Urinary bladder (tissue), 4 donors: Measurements from ENCODE around the gene KIFC3. TPM values are rescaled to one million over a fixed set of nuclear protein-coding genes. Genes with fewer than 3 reads are reported as not detected.
"Not testable (repeated sequence)": the region's sequence is repeated elsewhere in the genome, so short reads cannot be mapped to it uniquely, and the experiment has no call there.

Source experiments
- DNase-seq: peaks from one replicate; pipeline ENCODE4 v3.0.0-alpha.2; 2015; ENCODE audit errors: extremely low spot score
- H3K27ac ChIP-seq: one replicate; pipeline ENCODE4 v1.5.1; 2013; ENCODE audit warnings: low read depth, mild to moderate bottlenecking, moderate library complexity
- H3K36me3 ChIP-seq: one replicate; pipeline ENCODE4 v1.6.1; 2013; ENCODE audit warnings: mild to moderate bottlenecking, moderate library complexity; ENCODE audit not compliant: insufficient read depth
- H3K4me1 ChIP-seq: one replicate; pipeline ENCODE4 v1.6.1; 2013; ENCODE audit warnings: mild to moderate bottlenecking, moderate library complexity; ENCODE audit not compliant: insufficient read depth
- H3K4me3 ChIP-seq: one replicate; pipeline ENCODE4 v1.5.1; 2013; ENCODE audit warnings: low read depth, low read length
- WGBS: extraction: QIAGEN DNeasy Blood & Tissue Kit; methylation state at CpG from one replicate; pipeline ENCODE4 v1.1.7; 2013; 5-methylcytosine and 5-hydroxymethylcytosine counted together
- polyA plus RNA-seq: library from polyadenylated mRNA; stranded (reverse); fragments of 200-250 nt; gene quantifications from one replicate; pipeline ENCODE4 v1.2.3, GENCODE V29; 2013
- total RNA-seq: library from RNA; depleted of rRNA; stranded (reverse); fragments of >200 nt; gene quantifications from one replicate; pipeline ENCODE4 v1.2.3, GENCODE V29; 2014
- donor health status: healthy with polysubstance abuse.
- donor health status: healthy.

KIFC3 gene, protein sequence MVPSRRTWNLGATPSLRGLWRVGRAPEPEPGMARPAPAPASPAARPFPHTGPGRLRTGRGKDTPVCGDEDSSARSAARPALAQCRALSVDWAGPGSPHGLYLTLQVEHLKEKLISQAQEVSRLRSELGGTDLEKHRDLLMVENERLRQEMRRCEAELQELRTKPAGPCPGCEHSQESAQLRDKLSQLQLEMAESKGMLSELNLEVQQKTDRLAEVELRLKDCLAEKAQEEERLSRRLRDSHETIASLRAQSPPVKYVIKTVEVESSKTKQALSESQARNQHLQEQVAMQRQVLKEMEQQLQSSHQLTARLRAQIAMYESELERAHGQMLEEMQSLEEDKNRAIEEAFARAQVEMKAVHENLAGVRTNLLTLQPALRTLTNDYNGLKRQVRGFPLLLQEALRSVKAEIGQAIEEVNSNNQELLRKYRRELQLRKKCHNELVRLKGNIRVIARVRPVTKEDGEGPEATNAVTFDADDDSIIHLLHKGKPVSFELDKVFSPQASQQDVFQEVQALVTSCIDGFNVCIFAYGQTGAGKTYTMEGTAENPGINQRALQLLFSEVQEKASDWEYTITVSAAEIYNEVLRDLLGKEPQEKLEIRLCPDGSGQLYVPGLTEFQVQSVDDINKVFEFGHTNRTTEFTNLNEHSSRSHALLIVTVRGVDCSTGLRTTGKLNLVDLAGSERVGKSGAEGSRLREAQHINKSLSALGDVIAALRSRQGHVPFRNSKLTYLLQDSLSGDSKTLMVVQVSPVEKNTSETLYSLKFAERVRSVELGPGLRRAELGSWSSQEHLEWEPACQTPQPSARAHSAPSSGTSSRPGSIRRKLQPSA
- total RNA-seq (22.7 TPM), polyA plus RNA-seq (23.7 TPM)

DNA sequence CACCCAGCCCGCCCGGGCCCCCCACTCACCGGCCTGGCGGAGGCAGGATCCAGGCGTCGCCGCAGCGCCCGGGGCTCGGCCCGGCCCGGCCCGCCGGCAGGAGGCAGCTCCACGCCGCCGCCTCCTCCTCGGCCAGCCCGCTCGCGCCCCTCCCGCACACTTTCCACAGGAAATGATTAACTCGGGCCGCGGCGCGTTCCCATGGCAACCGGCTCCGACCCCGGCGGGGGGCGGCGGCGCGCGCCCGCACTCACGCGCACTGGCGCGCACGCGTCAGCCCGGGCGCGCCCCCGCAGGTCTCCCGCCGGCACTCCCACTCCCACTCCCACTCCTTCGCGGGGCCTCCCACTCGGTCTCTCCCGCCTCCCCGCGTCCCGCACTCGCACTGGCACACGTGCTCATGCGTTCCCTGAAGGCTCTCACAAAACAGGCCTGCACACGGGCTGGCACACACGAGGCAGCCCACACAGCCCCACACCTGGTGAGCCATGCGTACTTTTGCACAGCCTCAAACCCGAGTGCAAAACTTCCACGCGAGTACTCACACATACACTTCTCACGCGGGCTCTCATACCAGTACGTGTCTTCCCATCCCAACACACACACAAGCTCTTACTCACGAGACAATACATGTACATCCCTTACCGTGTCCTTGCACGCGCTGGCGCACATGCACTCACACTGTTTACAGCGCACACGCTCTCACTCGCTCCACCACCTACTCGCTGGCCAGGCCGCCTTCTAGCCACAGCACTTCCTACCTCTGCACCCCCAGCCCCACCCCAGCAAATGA lies at the start of gene KIFC3:
Gene KIFC3, minus strand, starts transcription at position 151 of the 793 bp plus-strand sequence. CDS start 4,248 bp downstream, outside the sequence.
- peak; percentile 33 for DNase-seq
- Histone ChIP-seq H3K4me1 (no peaks in the 10 kb centered on the region), H3K4me3 (peak within 1 kb of the TSS; percentile 64), H3K36me3 (no peaks in the 10 kb centered on the region), H3K27ac (peak within 1 kb of the TSS; percentile 66)
- 3% methylated on average over 78 of the region's 78 CpGs for WGBS

DNA sequence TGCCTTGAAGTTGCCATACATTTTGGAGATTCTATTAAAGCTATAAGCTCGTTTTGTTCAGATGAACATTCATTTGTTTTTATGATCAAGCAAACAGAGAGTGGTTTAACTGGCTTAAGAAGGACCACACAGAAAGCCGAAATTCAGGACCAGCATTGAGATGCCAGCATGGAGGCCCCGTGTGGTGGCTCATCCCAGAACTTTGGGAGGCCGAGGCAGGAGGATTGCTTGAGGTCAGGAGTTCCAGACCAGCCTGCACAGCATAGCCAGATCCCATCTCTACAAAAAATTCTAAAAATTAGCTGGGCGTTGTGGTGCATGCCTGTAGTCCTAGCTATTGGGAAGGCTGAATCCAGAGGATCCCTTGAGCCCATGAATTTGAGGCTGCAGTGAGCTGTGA lies 45.9 kb upstream of the KIFC3 start:
- 86% methylated on average over 5 of the region's 5 CpGs for WGBS
- Histone ChIP-seq H3K27ac (no peak overlapping the region), H3K4me1 (no peaks in the 10 kb centered on the region), H3K36me3 (no peaks in the 10 kb centered on the region), H3K4me3 (no peak overlapping the region)
- no peak for DNase-seq

GRCh38 chr16:57846931-57847330 lies 44.6 kb upstream of the KIFC3 start:
- not testable (repeated sequence) for H3K4me3 ChIP-seq, H3K27ac ChIP-seq, H3K4me1 ChIP-seq, H3K36me3 ChIP-seq, DNase-seq
- WGBS = 76% methylated on average over 6 of the region's 6 CpGs

GRCh38 chr16:57846078-57846697 lies 43.9 kb upstream of the KIFC3 start:
- DNase-seq = no peak
- H3K4me3 ChIP-seq = no peak overlapping the region
- H3K36me3 ChIP-seq = no peaks in the 10 kb centered on the region
- H3K27ac ChIP-seq = no peak overlapping the region
- no peaks in the 10 kb centered on the region for H3K4me1 ChIP-seq
- WGBS = 60% methylated on average over 9 of the region's 9 CpGs

GRCh38 chr16:57845115-57845514 lies 42.8 kb upstream of the KIFC3 start:
- Histone ChIP-seq H3K4me3 (no peak overlapping the region), H3K36me3 (no peaks in the 10 kb centered on the region), H3K4me1 (no peaks in the 10 kb centered on the region), H3K27ac (no peak overlapping the region)
- 82% methylated on average over 8 of the region's 8 CpGs for WGBS
- no peak for DNase-seq

DNA sequence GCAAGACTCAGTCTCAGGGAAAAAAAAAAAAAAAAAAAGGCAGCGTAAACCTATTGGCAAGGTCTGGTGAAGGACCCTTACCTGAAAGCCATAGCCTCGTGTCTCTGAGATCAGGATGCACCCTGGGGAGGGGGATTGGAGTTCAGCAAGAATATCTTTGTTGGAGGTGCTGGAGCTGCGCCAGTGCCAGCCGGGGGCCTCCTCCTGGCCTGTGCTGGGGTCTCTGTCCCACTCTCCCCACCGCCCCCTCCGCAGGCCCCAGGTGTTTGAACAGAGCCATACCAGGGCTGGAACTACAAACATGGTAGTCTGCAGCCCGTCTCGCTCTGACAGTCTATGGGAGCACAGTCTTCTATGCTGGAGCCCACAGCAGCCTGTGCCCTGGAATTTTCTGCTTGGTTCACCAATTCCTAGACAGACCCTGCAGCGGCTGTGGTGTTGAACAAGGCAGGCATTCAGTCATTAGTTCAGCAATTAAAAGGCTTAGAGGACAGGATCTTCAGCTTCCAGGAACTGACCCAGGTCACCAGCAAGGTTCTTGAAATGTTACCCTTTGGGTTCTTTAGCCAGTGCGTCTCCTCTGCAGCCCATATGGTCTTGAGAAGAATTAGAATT lies 42.2 kb upstream of the KIFC3 start:
- no peaks in the 10 kb centered on the region for H3K36me3 ChIP-seq
- DNase-seq = no peak
- 81% methylated on average over 10 of the region's 10 CpGs for WGBS
- H3K4me3 ChIP-seq = no peak overlapping the region
- no peaks in the 10 kb centered on the region for H3K4me1 ChIP-seq
- H3K27ac ChIP-seq = no peak overlapping the region

GRCh38 chr16:57843400-57843799 lies 41.1 kb upstream of the KIFC3 start:
- Histone ChIP-seq H3K4me1 (no peaks in the 10 kb centered on the region), H3K36me3 (no peaks in the 10 kb centered on the region), H3K4me3 (no peak overlapping the region), H3K27ac (no peak overlapping the region)
- 100% methylated on average over 1 of the region's 1 CpG for WGBS
- DNase-seq = no peak

DNA sequence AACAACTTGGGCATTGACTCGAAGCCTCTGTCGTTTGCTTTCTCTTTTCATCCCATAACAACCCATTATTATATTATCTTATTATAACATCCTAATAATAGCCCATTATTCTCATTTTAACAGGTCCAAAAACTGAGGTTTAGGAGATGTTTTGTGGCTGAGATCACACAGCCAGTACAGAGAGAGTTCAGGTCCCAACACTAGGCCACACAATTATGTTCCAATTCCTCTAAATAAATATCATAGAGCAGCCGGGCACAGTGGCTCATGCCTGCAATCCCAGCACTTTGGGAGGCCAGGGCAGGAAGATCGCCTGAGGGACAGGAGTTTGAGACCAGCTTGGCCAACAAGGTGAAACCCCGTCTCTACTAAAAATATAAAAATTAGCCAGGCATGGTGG lies 40.3 kb upstream of the KIFC3 start:
- no peaks in the 10 kb centered on the region for H3K4me1 ChIP-seq
- 86% methylated on average over 5 of the region's 5 CpGs for WGBS
- H3K36me3 ChIP-seq = no peaks in the 10 kb centered on the region
- H3K4me3 ChIP-seq = no peak overlapping the region
- H3K27ac ChIP-seq = no peak overlapping the region
- no peak for DNase-seq

DNA sequence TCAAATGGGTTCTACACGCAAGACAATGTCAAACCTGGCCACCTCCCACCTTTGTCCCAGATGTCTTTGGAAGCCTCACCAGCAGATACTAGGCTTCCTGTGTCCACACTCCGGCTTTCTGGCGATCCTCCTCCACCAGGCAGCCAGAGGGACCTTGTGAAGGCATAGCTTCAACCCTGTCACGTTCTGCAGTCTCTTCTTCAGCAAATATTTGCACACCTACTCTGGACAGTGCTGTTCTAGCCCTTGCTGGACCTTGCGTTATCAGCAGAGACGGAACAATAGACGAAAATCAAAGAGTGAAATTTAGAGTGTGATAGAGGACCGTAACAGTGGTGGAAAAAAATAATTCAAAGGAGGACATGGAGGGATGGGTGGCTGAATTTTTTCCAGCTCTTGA lies 38.5 kb upstream of the KIFC3 start:
- H3K36me3 ChIP-seq = no peaks in the 10 kb centered on the region
- no peak overlapping the region for H3K27ac ChIP-seq
- H3K4me3 ChIP-seq = no peak overlapping the region
- 90% methylated on average over 8 of the region's 8 CpGs for WGBS
- no peak for DNase-seq
- no peaks in the 10 kb centered on the region for H3K4me1 ChIP-seq

DNA sequence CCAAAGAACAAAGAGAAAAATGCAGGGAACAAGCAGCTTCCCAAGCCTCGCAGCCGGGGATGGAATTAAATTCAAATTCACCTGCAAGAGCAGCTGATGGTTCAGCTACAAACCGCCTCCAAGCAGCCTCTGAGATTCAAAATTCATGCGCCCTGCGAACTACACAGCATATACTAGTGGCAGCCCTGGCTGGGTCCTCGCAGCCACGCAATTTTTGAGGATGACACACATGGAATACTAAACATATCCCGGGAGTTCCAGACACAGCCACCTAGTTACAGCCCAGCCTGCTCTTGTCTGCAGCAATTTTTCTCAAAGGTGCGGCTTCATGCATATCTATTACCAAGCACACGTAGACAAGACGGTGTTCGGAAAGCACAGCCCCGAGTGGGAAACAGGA lies 35.9 kb upstream of the KIFC3 start:
- no peak overlapping the region for H3K4me3 ChIP-seq
- no peaks in the 10 kb centered on the region for H3K36me3 ChIP-seq
- no peak for DNase-seq
- WGBS = 59% methylated on average over 13 of the region's 13 CpGs
- no peaks in the 10 kb centered on the region for H3K4me1 ChIP-seq
- H3K27ac ChIP-seq = no peak overlapping the region

- H3K4me3 ChIP-seq = no peak overlapping the region
- WGBS = 84% methylated on average over 10 of the region's 10 CpGs
- H3K36me3 ChIP-seq = no peaks in the 10 kb centered on the region
- H3K4me1 ChIP-seq = no peaks in the 10 kb centered on the region
- DNase-seq = no peak
- no peak overlapping the region for H3K27ac ChIP-seq
Observed at GRCh38 chr16:57837305-57838125, 35.2 kb upstream of the KIFC3 start.

- not testable (repeated sequence) for H3K4me1 ChIP-seq, H3K4me3 ChIP-seq, H3K27ac ChIP-seq, DNase-seq, H3K36me3 ChIP-seq
- WGBS = 89% methylated on average over 4 of the region's 4 CpGs
Observed at GRCh38 chr16:57835439-57835838, 33.1 kb upstream of the KIFC3 start.
